ENCODE data around the gene PGLYRP2.
"Not testable (repeated sequence)": the region's sequence is repeated elsewhere in the genome, so short reads cannot be mapped to it uniquely, and the experiment has no call there.

PGLYRP2 gene, protein sequence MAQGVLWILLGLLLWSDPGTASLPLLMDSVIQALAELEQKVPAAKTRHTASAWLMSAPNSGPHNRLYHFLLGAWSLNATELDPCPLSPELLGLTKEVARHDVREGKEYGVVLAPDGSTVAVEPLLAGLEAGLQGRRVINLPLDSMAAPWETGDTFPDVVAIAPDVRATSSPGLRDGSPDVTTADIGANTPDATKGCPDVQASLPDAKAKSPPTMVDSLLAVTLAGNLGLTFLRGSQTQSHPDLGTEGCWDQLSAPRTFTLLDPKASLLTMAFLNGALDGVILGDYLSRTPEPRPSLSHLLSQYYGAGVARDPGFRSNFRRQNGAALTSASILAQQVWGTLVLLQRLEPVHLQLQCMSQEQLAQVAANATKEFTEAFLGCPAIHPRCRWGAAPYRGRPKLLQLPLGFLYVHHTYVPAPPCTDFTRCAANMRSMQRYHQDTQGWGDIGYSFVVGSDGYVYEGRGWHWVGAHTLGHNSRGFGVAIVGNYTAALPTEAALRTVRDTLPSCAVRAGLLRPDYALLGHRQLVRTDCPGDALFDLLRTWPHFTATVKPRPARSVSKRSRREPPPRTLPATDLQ
- long read RNA-seq, donor 1: 0 reads
- long read RNA-seq, donor 2: 0 reads
- long read RNA-seq, donor 3: 0 reads
- long read RNA-seq, donor 4: 0 reads
- long read RNA-seq, donor 5: 0 reads
- long read RNA-seq, donor 6: 0 reads
- long read RNA-seq, donor 7: 0 reads
- long read RNA-seq, donor 8: 0 reads

DNA sequence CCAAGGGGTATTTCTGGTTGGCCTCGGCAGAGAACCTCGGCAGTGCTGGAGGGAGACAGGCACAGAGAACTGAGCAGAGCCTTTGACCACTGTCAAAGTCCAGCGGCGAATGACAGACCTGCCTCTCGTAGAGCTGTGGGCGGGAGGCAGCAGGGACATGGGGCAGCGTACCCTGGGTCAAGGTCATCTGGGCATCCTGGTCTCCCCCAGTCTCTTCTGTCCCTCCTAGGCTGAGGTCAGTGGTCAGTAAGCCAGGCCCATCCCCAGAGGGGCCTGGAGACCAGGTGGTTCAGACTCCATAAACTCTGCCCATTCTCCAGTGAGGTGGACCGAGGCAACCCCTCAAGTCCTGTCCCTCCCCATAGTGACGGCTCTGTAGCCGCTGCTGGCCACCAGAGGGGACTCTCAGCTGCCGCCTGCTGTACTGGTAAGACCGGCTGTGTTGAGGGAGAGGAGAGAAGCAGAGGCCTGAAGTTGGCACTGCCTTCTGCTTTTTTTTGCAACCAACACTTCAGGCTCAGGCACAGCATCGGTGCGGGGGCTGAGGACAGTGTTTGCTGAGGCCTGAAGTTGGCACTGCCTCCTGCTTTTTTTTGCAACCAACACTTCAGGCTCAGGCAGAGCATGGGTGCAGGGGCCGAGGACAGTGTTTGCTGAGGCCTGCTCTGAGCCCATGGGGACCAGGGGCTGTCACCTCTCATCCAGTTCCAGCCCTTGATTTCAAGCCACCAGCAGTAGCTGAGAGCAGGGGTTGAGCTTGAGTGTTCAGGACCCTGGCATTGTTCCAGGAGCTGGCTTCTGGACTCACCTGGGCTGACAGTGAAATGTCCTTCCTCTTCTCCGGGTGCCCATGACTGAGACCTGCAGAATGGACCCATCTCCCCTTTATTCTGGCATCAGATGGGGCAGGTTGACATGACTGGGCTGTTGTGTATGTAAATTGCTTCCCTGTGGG is at the start of gene PGLYRP2:
Gene PGLYRP2, minus strand, starts transcription at position 111 of the 955 bp plus-strand sequence. CDS start 130 bp downstream, outside the sequence.
- peak; percentile 4 for DNase-seq

GRCh38 chr19:15527705-15528104 is 48.4 kb upstream of the PGLYRP2 start:
- DNase-seq: no peak

GRCh38 chr19:15526408-15526807 is 47.1 kb upstream of the PGLYRP2 start:
- no peak for DNase-seq

GRCh38 chr19:15525291-15525690 is 46.0 kb upstream of the PGLYRP2 start:
- no peak for DNase-seq

DNA sequence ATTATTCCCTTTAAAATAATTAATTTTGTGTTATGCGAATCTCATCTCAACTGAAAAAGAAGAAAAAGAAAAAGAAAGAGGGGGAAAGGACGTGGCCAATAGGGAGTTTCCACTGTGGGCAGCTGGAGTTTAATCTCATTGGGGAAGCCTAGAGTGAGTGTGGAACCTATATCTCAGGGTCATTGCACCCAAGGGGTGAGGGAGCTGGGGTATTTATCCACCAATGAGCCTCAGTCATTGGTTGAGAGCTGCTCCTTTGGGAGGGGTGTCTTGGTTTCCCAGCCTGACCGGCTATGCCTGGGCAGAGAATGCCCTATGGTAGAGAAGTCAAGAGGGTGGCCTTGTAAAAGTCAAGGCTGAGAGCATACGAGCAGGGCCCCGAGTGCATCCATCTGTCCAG is 45.5 kb upstream of the PGLYRP2 start:
- DNase-seq: no peak

DNA sequence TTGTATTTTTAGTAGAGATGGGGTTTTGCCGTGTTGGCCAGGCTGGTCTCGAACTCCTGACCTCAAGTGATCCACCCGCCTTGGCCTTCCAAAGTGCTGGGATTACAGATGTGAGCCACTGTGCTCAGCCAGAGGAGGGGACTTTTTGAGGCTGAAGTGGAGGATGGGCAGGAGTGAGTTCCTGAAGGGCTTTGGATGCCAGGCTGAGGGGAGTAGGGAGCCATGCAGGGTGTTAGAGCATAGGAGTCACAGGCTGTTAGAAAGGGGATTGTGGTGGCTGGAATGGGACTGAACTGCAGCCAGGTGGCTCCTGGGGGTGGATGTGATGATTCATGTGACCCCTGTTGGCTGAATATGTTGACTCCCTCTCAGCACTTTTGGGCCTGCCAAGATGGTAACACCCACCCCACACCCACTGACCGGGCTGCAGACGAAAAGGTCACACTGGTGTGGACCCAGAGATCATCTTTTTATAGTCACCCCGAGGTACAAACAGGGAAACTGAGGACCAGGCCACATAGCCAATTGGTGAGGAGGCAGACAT is 40.2 kb upstream of the PGLYRP2 start:
- no peak for DNase-seq

GRCh38 chr19:15517778-15518177 is 38.5 kb upstream of the PGLYRP2 start:
- DNase-seq: no peak

GRCh38 chr19:15516363-15516762 is 37.1 kb upstream of the PGLYRP2 start:
- DNase-seq: no peak

GRCh38 chr19:15515227-15515625 is 35.9 kb upstream of the PGLYRP2 start:
- not testable (repeated sequence) for DNase-seq

- DNase-seq: no peak
Observed at GRCh38 chr19:15511671-15512424, 32.5 kb upstream of the PGLYRP2 start.

DNA sequence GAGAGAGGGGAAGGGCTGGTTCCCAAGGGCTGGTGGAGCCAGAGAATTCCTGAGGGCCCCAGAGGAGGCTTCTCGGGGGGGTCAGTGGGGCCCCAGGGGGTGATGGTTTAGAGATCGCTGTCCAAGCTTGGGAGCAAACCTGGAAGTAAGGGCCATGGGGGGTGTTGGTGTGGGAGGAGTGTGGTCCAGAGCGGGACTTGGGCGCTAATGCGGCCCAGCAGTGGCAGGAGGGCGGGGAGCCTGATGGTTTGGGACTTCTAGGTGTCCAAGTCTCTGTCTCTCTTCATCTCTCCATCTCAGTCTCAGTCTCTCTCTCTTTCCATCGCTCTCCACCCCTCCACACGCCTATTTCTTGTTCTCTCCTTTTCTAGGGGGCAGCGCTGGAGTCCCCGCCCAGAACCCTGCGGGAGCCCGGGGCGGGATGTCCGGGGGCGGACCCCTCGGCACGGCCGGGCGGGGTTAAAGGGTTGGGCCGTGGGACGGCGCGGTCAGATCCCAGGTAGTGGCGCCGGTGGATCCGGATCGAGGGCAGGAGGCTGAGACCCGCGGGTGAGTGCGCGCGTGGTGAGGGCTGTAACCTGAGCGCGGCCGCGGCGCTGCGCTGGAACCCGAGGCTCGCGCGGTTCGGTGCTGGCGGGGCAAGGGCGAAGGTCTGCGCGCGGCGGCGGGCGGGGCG is 28.9 kb upstream of the PGLYRP2 start, which contains the start of gene CYP4F22:
Gene CYP4F22, plus strand, starts transcription at position 491 of the 676 bp plus-strand sequence. CDS start 16,812 bp downstream, outside the sequence.
- DNase-seq: peak; percentile 9

DNA sequence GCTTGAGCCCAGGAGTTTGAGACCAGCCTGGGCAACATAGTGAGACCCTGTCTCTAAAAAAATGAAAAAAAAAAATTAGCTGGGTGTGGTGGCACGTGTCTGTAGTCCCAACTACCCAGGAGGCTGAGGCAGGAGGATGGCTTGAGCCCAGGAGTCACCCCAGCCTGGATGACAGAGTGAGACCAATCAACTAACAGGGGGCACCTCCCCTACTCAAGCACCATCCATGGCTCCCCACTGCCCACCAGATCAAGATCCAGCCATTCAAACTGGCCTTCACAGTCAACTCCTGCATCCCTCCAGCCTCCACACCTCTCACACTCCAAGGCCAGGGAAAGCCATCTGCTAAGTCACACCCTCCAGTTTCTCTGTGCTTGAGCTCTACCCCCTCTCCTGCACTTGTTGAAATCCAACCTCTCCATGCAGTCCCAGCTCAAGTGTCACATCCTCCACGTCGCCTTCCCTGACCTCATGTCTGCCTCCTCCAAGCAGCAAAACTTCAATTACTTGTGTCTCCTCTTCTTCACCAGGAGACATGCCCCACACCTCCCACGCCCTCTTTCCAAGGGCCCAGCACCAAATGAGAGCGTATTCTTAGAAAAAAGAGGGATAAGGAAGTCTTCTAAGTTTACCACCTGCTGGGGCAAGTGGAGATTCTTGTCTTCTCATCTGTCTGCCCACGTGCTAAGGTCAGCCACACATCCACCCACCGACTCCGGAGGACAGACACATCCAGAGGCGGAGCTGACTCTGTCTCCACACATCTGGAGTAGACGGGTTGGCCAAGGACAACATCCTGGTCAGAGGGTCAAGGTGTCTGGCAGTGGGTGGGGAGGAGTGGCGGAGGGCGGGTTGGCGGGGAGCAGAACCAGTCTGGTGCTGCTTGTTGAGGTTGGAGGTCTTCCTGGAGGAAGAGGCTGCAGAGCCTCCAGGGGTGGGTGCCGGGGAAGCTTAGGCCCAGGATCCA is 28.1 kb upstream of the PGLYRP2 start:
- DNase-seq: peak; percentile 9

GRCh38 chr19:15506074-15506571 is 26.8 kb upstream of the PGLYRP2 start:
- DNase-seq: no peak

DNA sequence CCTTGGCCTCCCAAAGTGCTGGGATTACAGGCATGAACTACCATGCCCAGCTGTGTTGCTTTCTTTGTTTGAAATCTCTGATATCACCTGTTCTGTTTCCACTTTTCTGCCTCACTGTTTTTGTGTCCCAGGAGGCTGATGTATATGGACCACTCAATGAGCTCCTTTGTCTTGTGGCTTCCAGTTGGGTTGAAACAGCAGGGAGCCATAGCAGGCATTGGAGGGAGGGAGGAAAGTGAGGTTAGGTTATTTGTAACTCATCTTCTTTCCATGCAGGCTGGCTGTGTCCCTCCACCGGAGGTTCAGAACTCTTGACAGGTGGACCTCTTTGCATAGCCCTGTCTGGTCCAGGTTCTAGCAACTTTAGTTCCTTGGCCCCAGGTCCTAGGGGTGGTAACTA is 23.0 kb upstream of the PGLYRP2 start:
- DNase-seq: no peak

DNA sequence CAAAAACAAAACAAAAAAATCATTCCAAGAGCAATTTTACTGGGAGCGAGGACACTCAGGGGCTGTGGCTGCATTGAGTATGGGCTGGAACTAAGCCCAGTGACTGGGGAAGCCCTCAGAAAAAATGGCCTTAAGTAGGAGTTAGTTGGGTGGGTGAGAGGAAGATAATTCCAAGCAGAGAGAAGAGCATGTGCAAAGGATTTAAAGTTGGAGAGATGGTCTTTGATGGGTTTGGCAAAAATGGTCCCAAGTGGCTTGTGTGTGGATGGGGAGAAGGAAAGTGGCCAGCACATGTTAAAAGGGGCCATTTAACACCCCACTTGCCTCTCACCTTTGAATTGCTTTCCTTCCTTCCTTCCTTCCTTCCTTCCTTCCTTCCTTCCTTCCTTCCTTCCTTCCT is 22.3 kb upstream of the PGLYRP2 start:
- DNase-seq: no peak

- no peak for DNase-seq
Observed at GRCh38 chr19:15498910-15499309, 19.6 kb upstream of the PGLYRP2 start.

GRCh38 chr19:15498156-15498858 is 19.0 kb upstream of the PGLYRP2 start:
- DNase-seq: no peak

DNA sequence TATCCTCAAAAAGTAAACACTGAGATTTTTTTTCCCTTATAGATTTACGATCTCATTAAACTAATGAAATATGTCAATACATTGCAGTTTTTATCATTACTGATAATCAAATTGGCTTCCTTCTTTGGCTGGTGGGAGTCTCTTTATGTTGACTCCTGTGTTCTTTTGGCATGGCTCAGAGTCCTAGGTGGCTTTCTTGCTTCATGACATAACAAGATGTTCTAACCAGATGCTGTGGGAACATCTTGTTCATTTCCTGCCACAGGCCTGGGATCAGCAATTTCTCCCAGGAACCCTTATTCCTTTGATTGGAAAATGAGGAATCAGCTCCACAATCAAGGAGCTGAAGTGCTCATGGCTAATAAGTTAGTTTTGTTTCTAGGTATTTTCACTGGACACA is 15.8 kb upstream of the PGLYRP2 start:
- DNase-seq: no peak
